K562 (cell line): ENCODE measurements around the gene SYK. TPM values are rescaled to one million over a fixed set of nuclear protein-coding genes. Genes with fewer than 3 reads are reported as not detected.

Experiments used
- TGIF2 ChIP-seq: sonication (generic); formaldehyde crosslinking; IDR thresholded peaks from 2 replicates; pipeline ENCODE4 v1.8.1; 2022; ENCODE audit warnings: mild to moderate bottlenecking, missing genetic modification reagents, moderate library complexity
- ZBTB1 ChIP-seq: sonication (generic); formaldehyde crosslinking; IDR thresholded peaks from 2 replicates; pipeline ENCODE4 v1.8.1; 2023; ENCODE audit warnings: missing genetic modification reagents, low read depth, mild to moderate bottlenecking, borderline replicate concordance
- ZNF197 ChIP-seq: fragments of 200-800 bp; sonication (Bioruptor generic); IDR thresholded peaks from 2 replicates; pipeline ENCODE4 v1.6.1; 2016; ENCODE audit warnings: low read depth, missing genetic modification characterization, missing compliant biosample characterization
- polyA plus RNA-seq, 8 experiments: library from polyadenylated mRNA; depleted of rRNA in 4 of 8; stranded (reverse) in 5 of 8; unstranded in 3 of 8; fragments of >200 nt; fragmentation: Nextera tagmentation in 2 of 8; fragmentation: Illumina TruSeq in 1 of 8; extraction: Ambion mirVana in 2 of 8; extraction: Trizol in 1 of 8; gene quantifications; 2 replicates each; pipeline versions ENCODE4 v1.2.1 to v1.2.3, GENCODE V29; 2011 to 2014; ENCODE audit warnings: inconsistent platforms in 1 of 8, missing spikeins in 1 of 8
- total RNA-seq, 7 experiments: library from RNA; depleted of rRNA in 6 of 7; stranded (reverse); fragments of >200 nt in 6 of 7; fragmentation: Illumina TruSeq in 2 of 7; extraction: Trizol in 2 of 7; gene quantifications; 2 replicates each; pipeline versions ENCODE4 v1.2.1 to v1.2.3, GENCODE V29; 2011 to 2021; ENCODE audit warnings: low replicate concordance in 1 of 7
- TF ChIP-seq, protein P1 (sequence below), 2 experiments: fragments of 450-650 bp in 1 of 2; sonication (generic) in 1 of 2; formaldehyde crosslinking in 1 of 2; IDR thresholded peaks; 2 replicates each; pipeline versions ENCODE4 v1.7.1 to v1.9.0; 2016 to 2022; ENCODE audit warnings: inconsistent platforms in 1 of 2, mild to moderate bottlenecking in 1 of 2, missing genetic modification reagents in 1 of 2

SYK gene
- total and polyA plus RNA-seq, 9 of the 15 experiments (the other 6 are each of a cell fraction or from before 2014, with no cell fraction given): 3.9 to 32.7 (median 16.7) TPM

DNA sequence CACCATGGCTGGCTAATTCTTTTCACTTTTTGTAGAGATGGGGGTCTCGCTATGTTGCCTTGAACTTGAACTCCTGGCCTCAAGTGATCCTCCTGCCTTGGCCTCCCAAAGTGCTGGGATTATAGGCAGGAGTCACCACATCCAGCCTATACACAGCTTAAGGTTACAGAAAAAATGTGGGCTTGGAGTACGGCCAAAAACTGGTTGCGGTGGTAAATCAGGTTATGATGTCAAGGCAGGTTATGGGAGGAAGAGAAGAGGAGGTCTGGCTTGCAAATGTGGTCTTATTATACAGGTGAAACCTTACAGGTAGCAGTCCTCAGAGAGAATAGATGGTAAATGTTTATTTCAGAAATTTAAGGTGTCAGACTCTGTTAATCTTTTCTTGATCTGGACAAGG, 30.7 kb upstream of the SYK start (continued):
- TF ChIP-seq, protein P1, sequence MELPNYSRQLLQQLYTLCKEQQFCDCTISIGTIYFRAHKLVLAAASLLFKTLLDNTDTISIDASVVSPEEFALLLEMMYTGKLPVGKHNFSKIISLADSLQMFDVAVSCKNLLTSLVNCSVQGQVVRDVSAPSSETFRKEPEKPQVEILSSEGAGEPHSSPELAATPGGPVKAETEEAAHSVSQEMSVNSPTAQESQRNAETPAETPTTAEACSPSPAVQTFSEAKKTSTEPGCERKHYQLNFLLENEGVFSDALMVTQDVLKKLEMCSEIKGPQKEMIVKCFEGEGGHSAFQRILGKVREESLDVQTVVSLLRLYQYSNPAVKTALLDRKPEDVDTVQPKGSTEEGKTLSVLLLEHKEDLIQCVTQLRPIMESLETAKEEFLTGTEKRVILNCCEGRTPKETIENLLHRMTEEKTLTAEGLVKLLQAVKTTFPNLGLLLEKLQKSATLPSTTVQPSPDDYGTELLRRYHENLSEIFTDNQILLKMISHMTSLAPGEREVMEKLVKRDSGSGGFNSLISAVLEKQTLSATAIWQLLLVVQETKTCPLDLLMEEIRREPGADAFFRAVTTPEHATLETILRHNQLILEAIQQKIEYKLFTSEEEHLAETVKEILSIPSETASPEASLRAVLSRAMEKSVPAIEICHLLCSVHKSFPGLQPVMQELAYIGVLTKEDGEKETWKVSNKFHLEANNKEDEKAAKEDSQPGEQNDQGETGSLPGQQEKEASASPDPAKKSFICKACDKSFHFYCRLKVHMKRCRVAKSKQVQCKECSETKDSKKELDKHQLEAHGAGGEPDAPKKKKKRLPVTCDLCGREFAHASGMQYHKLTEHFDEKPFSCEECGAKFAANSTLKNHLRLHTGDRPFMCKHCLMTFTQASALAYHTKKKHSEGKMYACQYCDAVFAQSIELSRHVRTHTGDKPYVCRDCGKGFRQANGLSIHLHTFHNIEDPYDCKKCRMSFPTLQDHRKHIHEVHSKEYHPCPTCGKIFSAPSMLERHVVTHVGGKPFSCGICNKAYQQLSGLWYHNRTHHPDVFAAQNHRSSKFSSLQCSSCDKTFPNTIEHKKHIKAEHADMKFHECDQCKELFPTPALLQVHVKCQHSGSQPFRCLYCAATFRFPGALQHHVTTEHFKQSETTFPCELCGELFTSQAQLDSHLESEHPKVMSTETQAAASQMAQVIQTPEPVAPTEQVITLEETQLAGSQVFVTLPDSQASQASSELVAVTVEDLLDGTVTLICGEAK (IDR thresholded peaks at IDR 0.05): no peak
- TF ChIP-seq, protein P1 (CRISPR knock-in tag; IDR thresholded peaks at IDR 0.05): no peak
- TF ChIP-seq ZBTB1 (CRISPR knock-in tag) (no peak), ZNF197 (no peak), TGIF2 (no peak)
